H1 (cell line): ENCODE data around the gene ZFAND3. TPM values are rescaled to one million over a fixed set of nuclear protein-coding genes. Genes with fewer than 3 reads are reported as not detected.

Source experiments
- CTCF ChIA-PET: fragments of 300-600 bp; sonication (Branson Sonifier 250); formaldehyde crosslinking; loops from one replicate; lab custom pipeline; 2021; ENCODE audit not compliant: partially characterized antibody; lab: Charles Lee
- POLR2A ChIA-PET: fragments of 300-600 bp; sonication (Branson Sonifier 250); formaldehyde crosslinking; loops from one replicate; lab custom pipeline; 2021; ENCODE audit warnings: inconsistent platforms; ENCODE audit not compliant: partially characterized antibody; lab: Charles Lee
- DNase-seq, 2 experiments: peaks; one replicate each; pipeline versions ENCODE4 v3.0.0 to v3.0.0-alpha.2; 2010 to 2022; ENCODE audit warnings: low spot score in 2 of 2, low read depth in 1 of 2, mixed read lengths in 1 of 2
- FAIRE-seq: peaks from 2 replicates; lab custom pipeline; 2011; peaks lifted over from hg19 to GRCh38; lab: Jason Lieb, UNC
- H2AFZ ChIP-seq: 2 replicates; pipeline ENCODE4 v1.8.1; 2012; ENCODE audit warnings: low read length, inconsistent platforms
- H2AK5ac ChIP-seq: 2 replicates; pipeline ENCODE4 v1.6.1; 2013; ENCODE audit warnings: low read depth, low read length
- H2BK120ac ChIP-seq: replicated peaks from 2 replicates; pipeline ENCODE3; 2013; ENCODE audit warnings: low read depth, low read length, inconsistent platforms
- H2BK12ac ChIP-seq: 2 replicates; pipeline ENCODE4 v1.6.1; 2013; ENCODE audit warnings: low read depth, low read length
- H2BK15ac ChIP-seq: 2 replicates; pipeline ENCODE4 v1.6.1; 2013; ENCODE audit warnings: low read length
- H2BK20ac ChIP-seq: 2 replicates; pipeline ENCODE4 v1.6.1; 2013; ENCODE audit warnings: low read length
- H2BK5ac ChIP-seq: 2 replicates; pipeline ENCODE4 v1.6.1; 2013; ENCODE audit warnings: low read depth, low read length
- H3K14ac ChIP-seq: 2 replicates; pipeline ENCODE4 v1.6.1; 2013; ENCODE audit warnings: inconsistent platforms; ENCODE audit not compliant: insufficient read length
- H3K18ac ChIP-seq: 2 replicates; pipeline ENCODE4 v1.6.1; 2013; ENCODE audit warnings: low read length; ENCODE audit errors: extremely low read depth
- H3K23ac ChIP-seq: 2 replicates; pipeline ENCODE4 v1.6.1; 2013; ENCODE audit warnings: inconsistent platforms; ENCODE audit not compliant: insufficient read length
- H3K23me2 ChIP-seq: 2 replicates; pipeline ENCODE4 v1.6.1; 2013; ENCODE audit warnings: low read depth, low read length
- H3K27ac ChIP-seq: 2 replicates; pipeline ENCODE4 v1.6.1; 2011; ENCODE audit warnings: low read depth, low read length, inconsistent platforms
- H3K27me3 ChIP-seq, 4 experiments: replicated peaks in 1 of 4; 1 replicate in 1 of 4; 2 replicates in 3 of 4; pipeline versions ENCODE4 v1.6.1 to v1.8.1; 2011 to 2013; ENCODE audit warnings: low read length in 3 of 4, mild to moderate bottlenecking in 3 of 4, inconsistent platforms in 2 of 4, mixed read lengths in 2 of 4, moderate library complexity in 1 of 4; ENCODE audit not compliant: control insufficient read depth in 3 of 4, insufficient read depth in 3 of 4; ENCODE audit errors: extremely low read depth in 1 of 4
- H3K36me3 ChIP-seq, 4 experiments: 2 replicates each; pipeline versions ENCODE4 v1.6.1 to v1.8.1; 2011 to 2013; ENCODE audit warnings: mild to moderate bottlenecking in 4 of 4, low read length in 3 of 4, moderate library complexity in 2 of 4, control low read depth in 1 of 4, inconsistent platforms in 1 of 4; ENCODE audit not compliant: insufficient read depth in 4 of 4, control insufficient read depth in 2 of 4
- H3K4ac ChIP-seq: replicated peaks from 2 replicates; pipeline ENCODE3; 2013; ENCODE audit warnings: low read length, low read depth, mixed read lengths, inconsistent platforms; ENCODE audit not compliant: insufficient read length
- H3K4me1 ChIP-seq, 4 experiments: replicated peaks in 1 of 4; 1 replicate in 1 of 4; 2 replicates in 3 of 4; pipeline versions ENCODE4 v1.6.1 to v1.8.1; 2011 to 2013; ENCODE audit warnings: low read length in 3 of 4, inconsistent platforms in 2 of 4, mixed read lengths in 1 of 4; ENCODE audit not compliant: insufficient read depth in 4 of 4, control insufficient read depth in 3 of 4
- H3K4me2 ChIP-seq, 2 experiments: 2 replicates each; pipeline versions ENCODE4 v1.6.1 to v1.8.1; 2011 to 2013; ENCODE audit warnings: low read depth in 2 of 2, low read length in 2 of 2, control low read depth in 1 of 2, inconsistent platforms in 1 of 2, mild to moderate bottlenecking in 1 of 2; ENCODE audit not compliant: insufficient read depth in 1 of 2
- H3K4me3 ChIP-seq, 4 experiments: fragments of 200-600, 300-600 bp in 1 of 4; sonication (generic), shearing (Covaris generic), sonication (Bioruptor Twin) in 1 of 4; 2 replicates each; pipeline versions ENCODE4 v1.5.1 to v1.8.1; 2011 to 2016; ENCODE audit warnings: low read length in 4 of 4, low read depth in 3 of 4, control low read depth in 2 of 4, inconsistent platforms in 2 of 4, mild to moderate bottlenecking in 2 of 4, mixed read lengths in 1 of 4, moderate library complexity in 1 of 4; ENCODE audit not compliant: insufficient read depth in 2 of 4; ENCODE audit errors: extremely low read depth in 1 of 4
- H3K56ac ChIP-seq: replicated peaks from 2 replicates; pipeline ENCODE3; 2013; ENCODE audit warnings: low read depth, mild to moderate bottlenecking, mixed read lengths, low read length, inconsistent platforms; ENCODE audit not compliant: insufficient read length
- H3K79me1 ChIP-seq: 2 replicates; pipeline ENCODE4 v1.6.1; 2013; ENCODE audit warnings: low read depth, low read length, control low read depth
- H3K79me2 ChIP-seq, 2 experiments: 2 replicates each; pipeline versions ENCODE4 v1.6.1 to v1.8.1; 2012 to 2013; ENCODE audit warnings: low read length in 2 of 2, mild to moderate bottlenecking in 2 of 2, inconsistent platforms in 1 of 2; ENCODE audit not compliant: insufficient read depth in 2 of 2, control insufficient read depth in 1 of 2
- H3K9ac ChIP-seq, 4 experiments: replicated peaks in 1 of 4; 1 replicate in 1 of 4; 2 replicates in 3 of 4; pipeline versions ENCODE4 v1.6.1 to v1.8.1; 2011 to 2013; ENCODE audit warnings: low read depth in 3 of 4, low read length in 3 of 4, control low read depth in 2 of 4, mild to moderate bottlenecking in 2 of 4, moderate library complexity in 2 of 4, inconsistent platforms in 1 of 4; ENCODE audit errors: extremely low read depth in 1 of 4
- H3K9me3 ChIP-seq, 2 experiments: 2 replicates each; pipeline versions ENCODE4 v1.6.1 to v1.8.1; 2012 to 2013; ENCODE audit warnings: mild to moderate bottlenecking in 2 of 2, moderate library complexity in 2 of 2, control low read depth in 1 of 2, inconsistent platforms in 1 of 2, low read depth in 1 of 2, low read length in 1 of 2, mixed read lengths in 1 of 2; ENCODE audit not compliant: insufficient read depth in 2 of 2
- H4K20me1 ChIP-seq, 2 experiments: replicated peaks in 1 of 2; 2 replicates each; pipeline versions ENCODE3 to v1.8.1; 2011 to 2013; ENCODE audit warnings: inconsistent platforms in 2 of 2, low read length in 2 of 2, mild to moderate bottlenecking in 1 of 2; ENCODE audit not compliant: insufficient read depth in 2 of 2, control insufficient read depth in 1 of 2
- H4K5ac ChIP-seq: 2 replicates; pipeline ENCODE4 v1.6.1; 2013; ENCODE audit warnings: low read length, low read depth, mixed read lengths, inconsistent platforms; ENCODE audit not compliant: insufficient read length
- H4K8ac ChIP-seq: 2 replicates; pipeline ENCODE4 v1.8.0; 2013; ENCODE audit warnings: mild to moderate bottlenecking, moderate library complexity, low read length, inconsistent platforms; ENCODE audit not compliant: insufficient read depth; ENCODE audit errors: extremely low read depth
- H4K91ac ChIP-seq: replicated peaks from 2 replicates; pipeline ENCODE3; 2013; ENCODE audit warnings: low read length, mixed read lengths, inconsistent platforms; ENCODE audit not compliant: insufficient read length
- EP300 ChIP-seq, 2 experiments: IDR thresholded peaks; 1 replicate in 1 of 2; 2 replicates in 1 of 2; pipeline ENCODE4 v1.6.1; 2011 to 2012; ENCODE audit warnings: low read depth in 2 of 2, low read length in 2 of 2, mild to moderate bottlenecking in 2 of 2, borderline replicate concordance in 1 of 2, inconsistent platforms in 1 of 2, moderate library complexity in 1 of 2
- EZH2 ChIP-seq: fragments of 200-600 bp; sonication (generic); IDR thresholded peaks from 2 replicates; pipeline ENCODE4 v1.7.1; 2012; ENCODE audit warnings: low read depth, mild to moderate bottlenecking, moderate library complexity, low read length, inconsistent platforms; ENCODE audit not compliant: severe bottlenecking
- RBBP5 ChIP-seq: IDR thresholded peaks from 2 replicates; pipeline ENCODE4 v1.7.1; 2012; ENCODE audit warnings: low read depth, mild to moderate bottlenecking, inconsistent platforms, low read length, moderate library complexity, borderline replicate concordance
- RFX5 ChIP-seq: IDR thresholded peaks from 2 replicates; pipeline ENCODE4 v1.6.1; 2011; ENCODE audit warnings: low read depth, low read length, improper control_type of control experiment, borderline replicate concordance
- SAP30 ChIP-seq: fragments of 300-600 bp; sonication (generic); IDR thresholded peaks from 2 replicates; pipeline ENCODE4 v1.7.1; 2012; ENCODE audit warnings: low read length, moderate library complexity, mild to moderate bottlenecking, inconsistent platforms; ENCODE audit not compliant: insufficient read depth, insufficient replicate concordance
- SIX5 ChIP-seq: IDR thresholded peaks from 2 replicates; pipeline ENCODE4 v1.6.1; 2011; ENCODE audit warnings: mild to moderate bottlenecking, low read depth, low read length
- TEAD4 ChIP-seq: IDR thresholded peaks from 2 replicates; pipeline ENCODE4 v1.6.1; 2012; ENCODE audit warnings: low read depth, low read length, inconsistent platforms, mixed read lengths
- WGBS, 2 experiments: shearing (Covaris generic) in 1 of 2; methylation state at CpG; one replicate each; pipeline versions ENCODE4 v1.1.6 to v1.1.7; 2013 to 2015; ENCODE audit warnings: low lambda C conversion rate in 2 of 2, mixed read lengths in 2 of 2, inconsistent platforms in 1 of 2, low coverage in 1 of 2, missing lambda C conversion rate in 1 of 2; ENCODE audit not compliant: insufficient replicate concordance in 2 of 2, insufficient coverage in 1 of 2, insufficient read length in 1 of 2; ENCODE audit errors: extremely low coverage in 1 of 2, missing lambda C conversion rate in 1 of 2; 5-methylcytosine and 5-hydroxymethylcytosine counted together
- polyA plus RNA-seq, 7 experiments: library from polyadenylated mRNA; depleted of rRNA in 3 of 7; stranded (reverse) in 5 of 7; unstranded in 2 of 7; fragments of >200 nt in 5 of 7; fragments of 200-250 nt in 2 of 7; gene quantifications; 1 replicate in 5 of 7; 2 replicates in 1 of 7; 4 replicates in 1 of 7; pipeline versions ENCODE4 v1.2.1 to v1.2.3, GENCODE V29; 2011 to 2013; ENCODE audit warnings: missing spikeins in 2 of 7, mixed read lengths in 2 of 7
- total RNA-seq: library from RNA; stranded (reverse); fragmentation: NEBNext Ultra II Directional; extraction: Animal tissue kit (Norgen Biotek cat#: 25700); gene quantifications from 2 replicates; pipeline ENCODE4 v1.2.1, GENCODE V29; 2021

Gene ZFAND3
- total and polyA plus RNA-seq, 2 of the 8 experiments (the other 6 are each of a cell fraction or from before 2014, with no cell fraction given): 13.0 to 51.3 TPM

GRCh38 chr6:38149531-38149930, 330.0 kb downstream of the ZFAND3 start:
- Histone ChIP-seq H3K23ac (no peak overlapping the region), H2BK15ac (no peak overlapping the region), H3K9me3 (no peaks in the 10 kb centered on the region), H2AFZ (no peak overlapping the region), H3K18ac (no peak overlapping the region), H2BK12ac (no peak overlapping the region), H4K8ac (peak overlapping the region; percentile 6; the same call in 1 of the 2 replicates), H3K4me2 (no peak overlapping the region), H3K4ac (no peak overlapping the region), H3K27me3 (no peaks in the 10 kb centered on the region), H4K5ac (no peak overlapping the region), H3K56ac (no peak overlapping the region), H4K20me1 (peaks cover 2 to 4% of the 10 kb centered on the region in 2 experiments), H3K27ac (no peak overlapping the region), H3K4me3 (no peak overlapping the region), H3K79me1 (0 out of 2 replicates have a peak, but pooled peaks cover 2% of the 10 kb centered on the region), H2BK20ac (no peak overlapping the region), H2AK5ac (no peak overlapping the region), H3K79me2 (no peaks in the 10 kb centered on the region), H2BK120ac (no peak overlapping the region), H4K91ac (no peak overlapping the region), H3K14ac (no peak overlapping the region), H2BK5ac (no peak overlapping the region), H3K9ac (no peak overlapping the region), H3K23me2 (no peaks in the 10 kb centered on the region), H3K36me3 (no peaks in the 10 kb centered on the region), H3K4me1 (peaks cover 0 to 15% (median 4%) of the 10 kb centered on the region in 4 experiments; a peak in 6 of 7 replicates)
- DNase-seq (peak in 1 of 2 experiments; percentile 10), FAIRE-seq (no peak)
- ChIA-PET POLR2A (no interaction called here), CTCF (interaction anchor here (1.2 kb wide), 1 partner anchor 22 kb away, joined by 5 read pairs; no protein-coding TSS in a partner anchor)
- WGBS, 2 experiments: 95% methylated on average over 2 of the region's 2 CpGs; no CpG with 5 or more reads in 1 of the 2 experiments
- TF ChIP-seq TEAD4 (no peak), SIX5 (no peak), SAP30 (no peak), RBBP5 (no peak), EZH2 (no peak), RFX5 (no peak), EP300 (IDR thresholded peaks at IDR 0.05; ENCODE audit: borderline replicate concordance in 1 of 2, low read depth in 2 of 2, low read length in 2 of 2) (no peak)
